Body of pancreas (tissue), 4 donors: Measurements from ENCODE around the gene STPG3.

Experiments
- CTCF ChIP-seq, 7 experiments: fragments of 450-650 bp in 4 of 7; fragments of 200-600 bp in 3 of 7; sonication (generic) in 3 of 7; IDR thresholded peaks; one replicate each; pipeline ENCODE4 v1.5.1; 2016 to 2019; ENCODE audit warnings: antibody characterized with exemption in 7 of 7
- POLR2A ChIP-seq, 3 donors: fragments of 450-650 bp; IDR thresholded peaks; one replicate each; pipeline ENCODE4 v1.6.1; 2016; ENCODE audit warnings: antibody characterized with exemption in 3 of 3, mild to moderate bottlenecking in 2 of 3

GRCh38 chr9:137270929-137271695 is 20.0 kb downstream of the STPG3 start:
- no peak for TF ChIP-seq CTCF (IDR thresholded peaks at IDR 0.05)
- TF ChIP-seq POLR2A (IDR thresholded peaks at IDR 0.05): no peak
